DOHH2 (cell line): ENCODE results near the gene ATP10A.

Experiments
- CTCF ChIP-seq: fragments of 200-600 bp; sonication (generic); IDR thresholded peaks from one replicate; pipeline ENCODE4 v1.5.1; 2014; ENCODE audit warnings: antibody characterized with exemption, mild to moderate bottlenecking, low read depth, low read length; ENCODE audit not compliant: poor library complexity, severe bottlenecking
- EZH2phosphoT487 ChIP-seq: fragments of 200-600 bp; sonication (generic); IDR thresholded peaks from 2 replicates; pipeline ENCODE4 v1.6.1; 2017; ENCODE audit warnings: borderline replicate concordance, mild to moderate bottlenecking, antibody characterized with exemption, low read length, moderate library complexity, mixed read lengths

GRCh38 chr15:25799906-25800700 is 63.0 kb downstream of the ATP10A start:
- TF ChIP-seq CTCF, result no peak
- TF ChIP-seq EZH2phosphoT487, result no peak
